GM12874 (cell line): ENCODE measurements around the gene SLC39A11.

Source experiments
- TF ChIP-seq, protein P1 (sequence below): IDR thresholded peaks from 2 replicates; pipeline ENCODE4 v1.5.1; 2011; ENCODE audit warnings: low read depth, mild to moderate bottlenecking, control low read depth, low read length, moderate library complexity; ENCODE audit not compliant: insufficient read depth

Gene SLC39A11

DNA sequence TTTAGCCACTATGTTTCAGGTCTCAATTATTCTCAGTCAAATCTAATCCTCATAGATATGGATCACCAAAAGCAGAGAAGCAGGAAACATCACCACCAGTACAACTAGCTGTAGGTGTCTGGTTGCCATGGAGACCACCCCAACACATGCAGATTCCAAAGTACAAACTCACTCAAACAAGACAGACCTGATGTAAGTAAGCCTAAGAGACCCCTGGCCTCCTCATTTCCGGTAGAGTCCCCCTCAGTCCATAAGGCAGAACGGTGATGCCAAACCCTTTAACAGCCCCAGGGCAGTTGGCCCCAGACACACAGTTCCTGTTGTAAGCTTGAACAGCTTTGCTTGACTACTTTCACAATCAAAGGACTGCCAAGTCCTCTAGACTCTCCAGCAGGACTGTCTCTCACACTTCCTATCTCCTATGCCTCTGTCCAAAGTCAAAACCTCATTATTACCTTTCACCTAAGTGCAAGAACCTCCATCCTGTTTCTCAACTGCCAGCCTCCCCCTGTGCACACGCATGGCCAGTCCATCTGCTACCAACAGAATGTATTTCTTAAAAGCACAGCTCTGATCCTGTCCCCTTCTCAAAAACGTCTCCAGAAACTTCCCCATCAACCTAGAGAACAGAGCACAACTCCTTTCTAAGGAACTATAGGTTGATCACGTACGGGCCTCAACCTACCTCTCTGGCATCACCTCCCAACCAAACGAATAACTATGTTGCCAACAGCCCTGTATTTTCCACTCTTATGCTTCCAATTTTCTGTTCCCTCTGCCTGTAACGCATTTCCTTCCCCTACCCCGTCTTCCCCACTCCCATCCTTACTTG is 23.9 kb downstream of the SLC39A11 start:
- TF ChIP-seq, protein P1, sequence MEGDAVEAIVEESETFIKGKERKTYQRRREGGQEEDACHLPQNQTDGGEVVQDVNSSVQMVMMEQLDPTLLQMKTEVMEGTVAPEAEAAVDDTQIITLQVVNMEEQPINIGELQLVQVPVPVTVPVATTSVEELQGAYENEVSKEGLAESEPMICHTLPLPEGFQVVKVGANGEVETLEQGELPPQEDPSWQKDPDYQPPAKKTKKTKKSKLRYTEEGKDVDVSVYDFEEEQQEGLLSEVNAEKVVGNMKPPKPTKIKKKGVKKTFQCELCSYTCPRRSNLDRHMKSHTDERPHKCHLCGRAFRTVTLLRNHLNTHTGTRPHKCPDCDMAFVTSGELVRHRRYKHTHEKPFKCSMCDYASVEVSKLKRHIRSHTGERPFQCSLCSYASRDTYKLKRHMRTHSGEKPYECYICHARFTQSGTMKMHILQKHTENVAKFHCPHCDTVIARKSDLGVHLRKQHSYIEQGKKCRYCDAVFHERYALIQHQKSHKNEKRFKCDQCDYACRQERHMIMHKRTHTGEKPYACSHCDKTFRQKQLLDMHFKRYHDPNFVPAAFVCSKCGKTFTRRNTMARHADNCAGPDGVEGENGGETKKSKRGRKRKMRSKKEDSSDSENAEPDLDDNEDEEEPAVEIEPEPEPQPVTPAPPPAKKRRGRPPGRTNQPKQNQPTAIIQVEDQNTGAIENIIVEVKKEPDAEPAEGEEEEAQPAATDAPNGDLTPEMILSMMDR, result no peak

DNA sequence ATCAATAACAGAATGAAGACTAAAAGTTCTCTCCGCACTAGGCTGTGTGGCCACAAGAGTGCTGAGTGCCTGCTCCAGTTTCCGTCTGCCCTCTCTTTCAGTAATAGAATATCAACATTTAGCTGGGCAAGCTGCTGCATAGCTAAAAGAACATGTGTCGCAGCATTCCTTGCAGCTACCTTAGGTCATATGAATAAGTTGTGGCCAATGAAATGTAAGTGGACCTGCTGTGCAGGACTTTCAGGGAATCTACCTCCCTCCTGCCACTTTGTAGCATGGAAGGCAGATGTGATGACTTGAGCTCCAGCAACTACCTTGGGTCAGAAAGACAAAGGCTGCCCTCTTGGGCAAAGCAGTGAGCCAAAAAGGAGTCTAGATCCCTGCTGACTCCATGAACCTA is 25.4 kb downstream of the SLC39A11 start:
- TF ChIP-seq, protein P1, result no peak

DNA sequence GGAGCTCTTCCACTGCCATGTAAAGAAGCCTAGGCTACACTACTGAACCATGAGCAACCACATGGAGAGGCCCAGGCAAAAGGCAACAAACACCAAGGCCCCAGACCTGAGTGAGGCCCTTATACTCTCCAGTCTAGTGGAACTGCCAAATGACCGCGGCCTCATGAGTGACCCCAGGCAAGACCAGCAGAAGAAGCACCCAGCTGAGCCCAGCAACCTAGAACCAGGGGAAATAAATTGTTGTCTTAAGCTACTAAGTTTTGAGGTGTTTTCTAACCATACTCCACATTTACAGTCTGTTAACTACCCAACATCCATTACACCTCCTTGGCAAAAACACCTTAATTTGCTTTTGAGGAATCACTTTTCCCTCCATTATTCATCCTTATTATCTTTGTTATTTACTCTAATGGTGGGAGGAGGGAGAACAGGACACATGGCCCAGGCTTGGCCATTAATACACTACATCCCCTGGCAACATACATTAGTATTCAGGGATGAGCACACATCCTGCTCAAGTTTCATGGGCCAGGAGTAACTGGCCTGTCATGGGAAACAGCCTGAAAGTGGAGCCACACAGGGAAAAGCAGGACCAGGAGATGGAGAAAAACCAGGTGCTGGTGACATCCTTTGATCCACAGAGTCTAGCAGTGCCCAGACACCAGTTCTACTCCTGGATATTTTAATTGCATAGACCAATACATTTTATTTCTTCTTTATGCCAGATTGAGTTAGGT is 26.2 kb downstream of the SLC39A11 start:
- TF ChIP-seq, protein P1, result no peak

DNA sequence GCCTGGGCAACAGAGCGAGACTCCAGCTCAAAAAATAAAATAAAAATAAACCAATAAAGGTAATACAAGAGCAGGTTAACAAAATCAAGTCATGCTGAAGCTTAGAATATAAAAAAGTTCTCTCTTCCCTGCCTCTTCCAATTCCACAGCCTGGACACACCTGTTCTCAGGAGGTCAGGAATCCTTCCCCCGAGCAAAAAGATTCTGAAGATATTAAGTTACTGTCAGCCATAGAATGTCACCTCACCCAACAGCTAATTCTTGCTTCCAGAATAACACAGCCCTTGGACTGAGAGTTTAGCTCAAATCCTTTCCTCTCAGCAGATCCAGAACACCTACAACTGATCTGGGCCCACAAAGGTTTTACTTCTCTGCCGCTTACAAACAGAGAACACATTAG is 27.1 kb downstream of the SLC39A11 start:
- TF ChIP-seq, protein P1, result no peak

DNA sequence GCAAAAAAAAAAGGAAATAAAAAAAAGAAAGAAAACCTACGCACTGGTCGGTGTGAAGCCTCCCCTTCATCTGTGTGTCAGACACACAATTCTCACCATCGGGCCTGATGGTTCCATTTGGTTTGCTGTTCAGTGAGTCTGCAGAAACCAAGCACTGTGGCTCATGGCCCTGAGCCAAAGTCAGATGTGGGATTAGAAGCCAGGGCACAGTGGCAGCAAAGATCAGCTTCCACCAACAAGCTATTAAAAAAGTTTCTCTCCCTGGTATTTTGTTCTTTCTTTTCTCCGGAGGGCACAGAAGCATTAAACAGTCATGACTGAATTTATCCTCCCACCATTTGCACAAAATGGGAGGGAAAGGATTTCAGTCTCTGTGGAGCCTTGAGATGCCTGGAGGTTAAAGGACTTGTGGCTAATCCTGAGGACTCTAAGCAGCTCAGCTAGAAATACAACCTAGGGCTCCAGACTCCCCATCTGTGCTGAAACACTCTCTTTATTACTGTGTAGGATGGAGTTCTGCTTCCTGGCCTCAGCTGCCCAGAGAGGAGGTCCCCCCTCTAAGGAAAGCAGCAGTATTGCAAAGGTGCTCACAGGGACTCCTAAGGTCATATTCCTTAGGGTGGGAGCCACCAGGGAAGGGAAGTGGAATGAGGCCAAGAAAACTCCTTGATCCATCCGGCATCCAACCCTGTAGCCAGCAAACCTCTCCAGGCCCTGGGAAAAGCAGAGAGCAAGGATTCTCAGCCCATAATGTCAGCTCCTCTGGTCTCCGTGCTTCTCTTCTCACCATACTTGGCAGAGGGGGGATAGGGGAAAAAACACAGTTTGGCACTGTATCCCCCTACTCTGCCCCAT is 28.2 kb downstream of the SLC39A11 start:
- TF ChIP-seq, protein P1, result no peak

DNA sequence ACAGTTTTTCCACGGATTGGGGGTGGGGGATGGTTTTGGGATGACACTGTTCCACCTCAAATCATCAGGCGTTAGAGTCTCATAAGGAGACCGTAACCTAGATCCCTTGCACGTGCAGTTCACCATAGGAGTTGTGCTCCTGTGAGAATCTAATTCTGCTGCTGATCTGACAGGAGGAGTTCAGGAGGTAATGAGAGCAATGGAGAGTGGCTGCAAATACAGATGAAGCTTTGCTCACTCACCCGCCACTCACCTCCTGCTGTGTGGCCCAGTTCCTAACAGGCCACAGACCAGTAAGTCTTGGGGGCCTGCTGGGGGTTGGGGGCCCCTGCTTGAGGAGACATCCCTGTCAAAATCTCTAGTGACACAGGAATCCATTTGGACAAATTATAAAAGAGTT is 29.8 kb downstream of the SLC39A11 start:
- TF ChIP-seq, protein P1, result no peak

DNA sequence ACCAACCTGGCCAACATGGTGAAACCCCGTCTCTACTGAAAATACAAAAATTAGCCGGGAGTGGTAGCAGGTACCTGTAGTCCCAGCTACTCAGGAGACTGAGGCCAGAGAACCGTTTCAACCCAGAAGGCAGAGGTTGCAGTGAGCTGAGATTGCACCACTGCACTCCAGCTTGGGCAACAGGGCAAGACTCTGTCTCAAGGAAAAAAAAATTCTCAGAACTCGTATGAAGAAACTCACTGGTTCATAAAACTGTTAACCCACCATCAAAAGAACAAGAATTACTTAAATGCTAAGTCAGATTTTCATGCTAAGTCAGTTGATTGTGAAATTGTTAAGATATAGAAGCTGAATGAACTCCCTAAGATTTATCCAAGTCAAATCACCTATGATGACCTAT is 31.3 kb downstream of the SLC39A11 start:
- TF ChIP-seq, protein P1, result no peak
